GM18498 (cell line): Measurements from ENCODE around the gene SARDH.

Source experiments
- ATAC-seq: cut with Tn5 transposase; IDR thresholded peaks from one replicate; pipeline ENCODE4 v1.9.1; 2021; ENCODE audit warnings: mild to moderate bottlenecking, moderate library complexity; ENCODE audit not compliant: unreplicated experiment

Gene SARDH

DNA sequence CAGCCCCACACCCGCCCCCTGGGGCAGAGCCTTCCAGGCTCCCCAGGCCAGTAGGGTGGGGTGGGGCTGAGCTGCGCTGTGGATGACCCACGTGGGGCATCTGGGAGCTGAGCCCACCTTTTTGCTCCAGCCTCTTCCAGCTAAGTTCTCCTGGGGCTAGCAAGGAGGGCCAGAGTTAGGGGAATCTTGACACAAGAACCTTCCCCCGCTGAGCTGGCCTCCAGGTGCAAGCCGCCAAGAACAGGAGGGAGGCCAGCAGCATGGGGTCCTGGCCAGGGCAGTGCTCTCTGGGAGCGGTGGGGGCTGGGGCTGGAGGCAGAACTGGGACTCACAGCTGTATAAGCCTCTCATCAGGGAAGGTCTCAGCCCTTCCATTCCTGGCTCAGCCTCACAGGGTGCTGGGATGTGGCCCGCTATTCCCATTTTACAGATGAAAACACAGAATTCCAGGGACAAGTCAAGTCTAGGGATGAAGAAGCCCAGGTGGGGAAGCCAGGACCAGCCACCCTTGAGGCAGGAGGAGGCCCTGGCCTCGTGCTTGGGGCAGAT is 21.5 kb downstream of the SARDH start:
- no peak for ATAC-seq

- no peak for ATAC-seq
Measured at GRCh38 chr9:133715866-133716563, 22.1 kb downstream of the SARDH start.

DNA sequence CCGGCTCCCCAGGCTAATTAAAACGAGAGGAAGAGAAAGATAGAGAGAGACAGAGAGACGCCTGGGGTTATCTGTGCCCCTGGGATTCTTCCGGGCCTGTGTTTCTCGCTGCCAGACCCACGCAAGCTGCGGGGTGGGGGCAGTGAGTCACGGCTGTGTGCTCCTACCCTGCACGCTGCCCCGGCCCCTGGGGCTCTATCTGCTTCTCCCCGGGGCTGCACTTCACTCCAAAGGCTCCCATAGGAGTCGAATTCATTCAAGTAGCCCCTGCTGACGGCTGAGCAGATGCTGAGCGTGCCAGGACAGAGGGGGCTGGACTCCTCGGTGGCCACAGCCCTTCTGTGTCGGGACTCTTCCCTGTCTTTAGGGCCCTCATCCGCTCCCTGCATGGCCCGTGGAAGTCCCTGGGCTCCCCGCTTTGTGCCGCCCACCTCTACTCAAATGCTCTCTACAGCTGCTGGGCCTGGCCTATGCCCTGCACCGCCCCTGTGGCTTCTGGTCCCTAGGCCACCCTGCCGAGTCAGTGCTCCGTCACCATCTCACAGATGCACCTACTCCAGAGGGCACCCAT is 22.8 kb downstream of the SARDH start:
- no peak for ATAC-seq

- ATAC-seq: no peak
Measured at GRCh38 chr9:133714606-133715294, 23.4 kb downstream of the SARDH start.

- ATAC-seq: no peak
Measured at GRCh38 chr9:133713960-133714495, 24.1 kb downstream of the SARDH start.

- ATAC-seq: no peak
Measured at GRCh38 chr9:133713150-133713959, 24.8 kb downstream of the SARDH start.

DNA sequence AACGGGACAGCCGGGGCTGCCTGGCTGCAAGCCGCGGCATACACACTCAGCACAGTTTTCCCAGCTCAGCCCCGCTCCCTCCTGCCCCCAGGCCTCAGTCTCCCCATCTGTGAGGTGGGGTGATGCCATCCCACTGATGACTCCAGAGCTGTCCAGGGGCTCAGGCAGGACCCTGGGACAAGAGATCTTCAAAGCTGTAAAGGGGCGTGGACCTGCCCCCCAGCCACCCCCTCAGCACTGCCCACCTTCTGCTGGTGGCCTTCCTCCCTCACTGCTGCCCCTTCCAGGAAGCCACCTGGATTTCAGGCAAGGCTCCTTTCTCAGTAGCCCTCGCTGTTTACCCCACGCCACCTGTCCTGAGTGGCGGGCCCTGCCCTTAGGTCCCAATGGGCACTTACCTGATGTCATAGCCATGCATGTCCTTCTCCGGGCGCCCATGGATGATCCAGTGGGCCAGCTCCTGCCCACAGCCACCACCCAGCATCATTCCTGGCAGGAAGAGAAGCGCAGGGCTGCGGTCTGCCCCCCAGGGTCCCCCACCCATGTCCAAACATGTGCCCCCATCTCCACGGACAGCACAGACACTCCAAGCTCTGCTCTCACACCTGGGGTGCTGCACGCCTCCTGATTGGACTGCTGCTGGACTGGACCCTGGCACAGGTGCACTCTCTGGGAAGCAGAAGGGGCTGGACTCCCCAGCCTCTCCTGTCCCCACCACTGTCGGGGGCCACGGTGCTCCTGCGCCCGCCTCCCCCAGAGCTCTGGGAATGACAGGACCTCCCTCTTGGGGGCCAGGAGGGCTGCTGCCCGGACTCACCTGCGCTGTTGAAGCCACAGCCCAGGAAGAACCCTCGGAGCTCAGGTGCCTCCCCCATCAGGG is 25.7 kb downstream of the SARDH start:
- ATAC-seq: no peak

DNA sequence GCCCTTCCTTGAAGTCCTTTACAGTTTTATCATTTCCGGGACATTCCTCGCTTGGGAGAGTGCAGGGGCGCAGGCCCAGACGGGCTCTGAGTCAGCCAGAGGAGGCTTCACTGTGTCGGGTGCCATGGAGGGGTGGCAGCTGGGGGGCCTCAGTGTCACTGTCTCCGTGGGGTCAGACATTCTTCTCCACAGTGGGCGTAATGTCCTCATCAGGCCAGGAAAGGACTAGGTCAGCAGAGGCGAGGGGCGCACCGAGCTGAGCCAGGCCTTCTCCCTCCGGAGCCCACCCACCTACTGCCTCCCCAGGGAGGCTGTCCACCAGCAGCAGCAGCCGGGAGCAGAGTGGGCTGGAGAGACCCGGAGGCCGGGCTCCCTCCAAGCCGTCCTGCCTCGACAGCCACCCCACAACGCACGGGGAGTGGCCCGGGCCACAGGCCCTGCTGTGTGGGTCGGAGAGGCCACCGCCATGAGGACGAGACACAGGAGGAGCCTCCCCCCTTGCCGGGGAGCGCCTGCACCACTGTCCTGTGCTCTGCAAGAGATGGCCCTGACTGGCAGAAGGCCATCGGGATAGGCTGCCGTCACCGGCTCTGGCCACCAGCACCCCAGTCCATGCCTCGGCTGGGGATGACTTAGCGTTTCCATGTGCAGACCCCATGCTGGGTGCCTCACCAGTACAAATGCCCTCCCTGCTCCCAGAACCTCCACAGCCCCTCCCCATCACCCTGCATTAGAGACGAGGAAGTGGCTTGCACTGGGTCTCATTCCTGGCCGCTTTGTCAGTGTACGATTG is 26.5 kb downstream of the SARDH start:
- ATAC-seq: no peak

GRCh38 chr9:133710661-133711427 is 27.3 kb downstream of the SARDH start:
- no peak for ATAC-seq

GRCh38 chr9:133709691-133710571 is 28.2 kb downstream of the SARDH start:
- no peak for ATAC-seq

- ATAC-seq: no peak
Measured at GRCh38 chr9:133709015-133709611, 29.0 kb downstream of the SARDH start.

GRCh38 chr9:133708246-133709014 is 29.7 kb downstream of the SARDH start:
- ATAC-seq: no peak

DNA sequence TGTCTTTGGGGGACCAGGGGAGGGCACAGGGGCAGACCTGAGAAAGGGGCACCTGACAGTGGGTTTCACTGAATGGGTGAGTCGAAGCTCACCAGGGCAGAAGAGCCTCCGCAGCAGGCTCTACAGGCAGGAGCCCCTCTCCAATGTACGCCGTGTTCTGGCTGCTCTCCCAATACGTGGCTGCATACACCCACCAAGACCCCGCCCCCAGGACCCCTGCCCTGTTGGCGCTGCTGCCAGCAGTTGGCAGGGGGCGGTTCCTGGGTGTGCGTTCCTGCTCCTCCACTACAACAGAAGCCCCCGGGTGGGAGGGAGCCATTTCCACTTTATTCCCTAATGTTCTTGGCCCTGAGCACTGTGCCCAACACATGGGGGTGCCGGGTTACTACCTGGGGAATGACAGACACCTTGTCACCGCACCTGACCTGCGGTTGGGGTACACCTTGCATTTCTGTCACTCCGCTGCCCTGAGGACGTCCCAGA is 30.3 kb downstream of the SARDH start:
- no peak for ATAC-seq

- no peak for ATAC-seq
Measured at GRCh38 chr9:133707065-133707762, 30.9 kb downstream of the SARDH start.

GRCh38 chr9:133706307-133707050 is 31.7 kb downstream of the SARDH start:
- no peak for ATAC-seq
